SK-N-SH (cell line): ENCODE data around the gene RNASET2. TPM values are rescaled to one million over a fixed set of nuclear protein-coding genes. Genes with fewer than 3 reads are reported as not detected.

Experiments
- CTCF ChIA-PET: fragments of 300-600, 350-600 bp; formaldehyde crosslinking; extraction: SDS; loops from one replicate; lab custom pipeline; 2021; lab: Yijun Ruan, JAX
- POLR2A ChIA-PET: fragments of 350-600 bp; sonication (Branson Sonifier 250); formaldehyde crosslinking; extraction: SDS; loops from one replicate; lab custom pipeline; 2020; ENCODE audit warnings: antibody characterized with exemption, inconsistent platforms; lab: Yijun Ruan, JAX
- DNase-seq: peaks from one replicate; pipeline ENCODE4 v3.0.0; 2012
- H2AFZ ChIP-seq: fragments of 200-600 bp; sonication (generic); 2 replicates; pipeline ENCODE4 v1.8.1; 2016; ENCODE audit warnings: antibody characterized with exemption, mild to moderate bottlenecking, low read depth
- H3F3A ChIP-seq: fragments of 200-600 bp; sonication (generic); replicated peaks from 2 replicates; pipeline ENCODE3; 2016; ENCODE audit warnings: antibody characterized with exemption, mild to moderate bottlenecking; ENCODE audit not compliant: insufficient read depth
- H3K27ac ChIP-seq, 2 experiments: fragments of 200-500 bp in 1 of 2; fragments of 200-600 bp in 1 of 2; sonication (Bioruptor generic) in 1 of 2; sonication (generic), shearing (Covaris generic) in 1 of 2; 2 replicates each; pipeline versions ENCODE4 v1.5.1 to v1.6.1; 2014 to 2016; ENCODE audit warnings: low read depth in 2 of 2, inconsistent platforms in 1 of 2, low read length in 1 of 2, mild to moderate bottlenecking in 1 of 2, mixed read lengths in 1 of 2
- H3K27me3 ChIP-seq: fragments of 200-600 bp; sonication (generic), shearing (Covaris generic); 2 replicates; pipeline ENCODE4 v1.6.1; 2016; ENCODE audit warnings: mixed run types; ENCODE audit not compliant: insufficient read depth
- H3K36me3 ChIP-seq, 2 experiments: fragments of 200-500 bp in 1 of 2; fragments of 200-600 bp in 1 of 2; sonication (Bioruptor generic) in 1 of 2; sonication (generic) in 1 of 2; replicated peaks in 1 of 2; 2 replicates each; pipeline versions ENCODE3 to v1.5.1; 2014 to 2016; ENCODE audit warnings: low read length in 1 of 2, mild to moderate bottlenecking in 1 of 2; ENCODE audit not compliant: insufficient read depth in 2 of 2, control insufficient read depth in 1 of 2
- H3K4me1 ChIP-seq, 2 experiments: fragments of 200-500 bp in 1 of 2; fragments of 200-600 bp in 1 of 2; sonication (Bioruptor generic) in 1 of 2; sonication (generic), shearing (Covaris generic) in 1 of 2; 2 replicates each; pipeline versions ENCODE4 v1.5.1 to v1.6.1; 2014 to 2016; ENCODE audit warnings: low read depth in 1 of 2, low read length in 1 of 2, mixed run types in 1 of 2; ENCODE audit not compliant: insufficient read depth in 2 of 2, control insufficient read depth in 1 of 2
- H3K4me2 ChIP-seq: fragments of 200-600 bp; sonication (generic), shearing (Covaris generic); 2 replicates; pipeline ENCODE4 v1.6.1; 2017; ENCODE audit warnings: mixed run types
- H3K4me3 ChIP-seq, 2 experiments: fragments of 200-500 bp in 1 of 2; fragments of 200-600 bp in 1 of 2; sonication (Bioruptor generic) in 1 of 2; sonication (generic), shearing (Covaris generic) in 1 of 2; 2 replicates each; pipeline versions ENCODE4 v1.5.1 to v1.8.1; 2014 to 2016; ENCODE audit warnings: low read depth in 2 of 2, inconsistent platforms in 1 of 2, low read length in 1 of 2, mild to moderate bottlenecking in 1 of 2, mixed read lengths in 1 of 2, moderate library complexity in 1 of 2
- H3K79me2 ChIP-seq: fragments of 200-600 bp; sonication (generic); 2 replicates; pipeline ENCODE4 v1.8.1; 2017; ENCODE audit warnings: mild to moderate bottlenecking; ENCODE audit not compliant: insufficient read depth
- H3K9ac ChIP-seq: fragments of 200-600 bp; sonication (generic); 2 replicates; pipeline ENCODE4 v1.6.1; 2017; ENCODE audit warnings: mixed run types
- H3K9me2 ChIP-seq: fragments of 200-600 bp; sonication (generic); 2 replicates; pipeline ENCODE4 v1.6.1; 2017; ENCODE audit warnings: mixed run types
- H3K9me3 ChIP-seq: fragments of 200-600 bp; sonication (generic); 2 replicates; pipeline ENCODE4 v1.6.1; 2017; ENCODE audit warnings: mixed run types, mild to moderate bottlenecking, moderate library complexity
- H4K20me1 ChIP-seq: fragments of 200-600 bp; sonication (generic); 2 replicates; pipeline ENCODE4 v1.6.1; 2017; ENCODE audit warnings: mild to moderate bottlenecking, mixed run types; ENCODE audit not compliant: insufficient read depth
- CHD2 ChIP-seq: fragments of 150-350 bp; IDR thresholded peaks from 2 replicates; pipeline ENCODE4 v1.6.1; 2018; ENCODE audit warnings: low read length; ENCODE audit not compliant: partially characterized antibody
- EP300 ChIP-seq, 2 experiments: IDR thresholded peaks; 2 replicates each; pipeline versions ENCODE4 v1.4.0 to v1.6.1; 2012; ENCODE audit warnings: borderline replicate concordance in 1 of 2, low read depth in 1 of 2, low read length in 1 of 2
- EZH2phosphoT487 ChIP-seq: fragments of 200-600 bp; sonication (generic); IDR thresholded peaks from 2 replicates; pipeline ENCODE4 v1.6.1; 2017; ENCODE audit warnings: low read depth, mixed run types, mild to moderate bottlenecking, antibody characterized with exemption, moderate library complexity, borderline replicate concordance
- FOSL2 ChIP-seq: IDR thresholded peaks from 2 replicates; pipeline ENCODE4 v1.4.0; 2012; ENCODE audit warnings: low read depth, mild to moderate bottlenecking, moderate library complexity, borderline replicate concordance
- GABPA ChIP-seq: IDR thresholded peaks from 2 replicates; pipeline ENCODE4 v1.4.0; 2012; ENCODE audit warnings: low read depth, mild to moderate bottlenecking
- MEF2A ChIP-seq: IDR thresholded peaks from 2 replicates; pipeline ENCODE4 v1.4.0; 2012; ENCODE audit warnings: low read depth, borderline replicate concordance
- NFIC ChIP-seq: IDR thresholded peaks from 2 replicates; pipeline ENCODE4 v1.4.0; 2012; ENCODE audit warnings: borderline replicate concordance
- RAD21 ChIP-seq: IDR thresholded peaks from 2 replicates; pipeline ENCODE4 v1.6.1; 2012; ENCODE audit warnings: mild to moderate bottlenecking, low read length
- RXRA ChIP-seq: IDR thresholded peaks from 2 replicates; pipeline ENCODE4 v1.4.0; 2012; ENCODE audit warnings: low read depth, mild to moderate bottlenecking, borderline replicate concordance
- WGBS: methylation state at CpG from one replicate; pipeline ENCODE4 v1.1.6; 2017; ENCODE audit warnings: low lambda C conversion rate; 5-methylcytosine and 5-hydroxymethylcytosine counted together
- polyA plus RNA-seq, 3 experiments: library from polyadenylated mRNA; depleted of rRNA; stranded (reverse); fragments of >200 nt; gene quantifications; 2 replicates each; pipeline ENCODE4 v1.2.3, GENCODE V29; 2012
- TF ChIP-seq, protein P1 (sequence below): IDR thresholded peaks from 2 replicates; pipeline ENCODE4 v1.4.0; 2012; ENCODE audit warnings: low read depth, borderline replicate concordance
- TF ChIP-seq, protein P2 (sequence below): IDR thresholded peaks from 2 replicates; pipeline ENCODE4; 2012

The RNASET2 gene
- polyA plus RNA-seq, 1 of the 3 experiments (the other 2 are of a cell fraction): 59.2 TPM

DNA sequence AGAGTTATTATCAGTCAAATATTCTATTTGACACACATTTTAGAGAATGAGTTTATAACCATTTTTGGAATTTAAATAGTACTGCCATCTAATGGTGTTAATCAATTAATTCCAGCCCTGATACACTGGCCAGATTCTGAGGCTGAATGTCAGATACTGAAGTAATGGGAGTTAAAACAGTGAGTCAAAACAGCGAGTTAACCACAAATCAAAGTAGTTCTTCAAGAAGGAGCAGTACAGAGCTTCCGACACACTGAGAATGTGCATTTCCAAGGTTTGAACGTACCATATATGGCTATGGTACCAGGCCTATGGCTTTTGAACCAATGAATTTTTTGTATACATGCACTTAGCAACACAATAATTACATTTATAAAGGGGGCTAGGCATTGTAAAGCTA lies 31.6 kb upstream of the RNASET2 start:
- POLR2A ChIA-PET: no interaction called here

DNA sequence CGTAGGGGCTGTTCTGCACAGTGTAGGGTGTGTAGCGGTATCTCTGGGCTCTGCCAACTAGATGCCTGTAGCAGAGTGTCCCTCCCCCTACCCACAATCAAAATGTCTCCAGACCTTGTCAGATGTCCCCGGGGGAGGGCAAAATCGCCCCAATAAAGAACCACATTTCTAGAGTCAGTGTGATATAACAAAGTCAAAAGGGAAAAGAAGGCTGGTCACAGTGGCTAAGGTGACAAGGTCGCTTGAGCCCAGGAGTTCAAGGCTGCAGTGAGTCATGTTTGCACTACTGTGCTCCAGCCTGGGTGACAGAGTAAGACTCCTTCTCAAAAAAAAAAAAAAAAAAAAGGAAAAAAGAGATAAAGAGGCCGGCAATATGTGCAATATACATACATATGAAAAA lies 31.1 kb upstream of the RNASET2 start:
- 69% methylated on average over 6 of the region's 6 CpGs for WGBS
- H2AFZ ChIP-seq: no peak overlapping the region
- TF ChIP-seq EZH2phosphoT487 (no peak), GABPA (no peak), MEF2A (no peak), EP300 (IDR thresholded peaks at IDR 0.05; ENCODE audit: borderline replicate concordance in 1 of 2, low read depth in 1 of 2, low read length in 1 of 2) (no peak)
- TF ChIP-seq, protein P1, sequence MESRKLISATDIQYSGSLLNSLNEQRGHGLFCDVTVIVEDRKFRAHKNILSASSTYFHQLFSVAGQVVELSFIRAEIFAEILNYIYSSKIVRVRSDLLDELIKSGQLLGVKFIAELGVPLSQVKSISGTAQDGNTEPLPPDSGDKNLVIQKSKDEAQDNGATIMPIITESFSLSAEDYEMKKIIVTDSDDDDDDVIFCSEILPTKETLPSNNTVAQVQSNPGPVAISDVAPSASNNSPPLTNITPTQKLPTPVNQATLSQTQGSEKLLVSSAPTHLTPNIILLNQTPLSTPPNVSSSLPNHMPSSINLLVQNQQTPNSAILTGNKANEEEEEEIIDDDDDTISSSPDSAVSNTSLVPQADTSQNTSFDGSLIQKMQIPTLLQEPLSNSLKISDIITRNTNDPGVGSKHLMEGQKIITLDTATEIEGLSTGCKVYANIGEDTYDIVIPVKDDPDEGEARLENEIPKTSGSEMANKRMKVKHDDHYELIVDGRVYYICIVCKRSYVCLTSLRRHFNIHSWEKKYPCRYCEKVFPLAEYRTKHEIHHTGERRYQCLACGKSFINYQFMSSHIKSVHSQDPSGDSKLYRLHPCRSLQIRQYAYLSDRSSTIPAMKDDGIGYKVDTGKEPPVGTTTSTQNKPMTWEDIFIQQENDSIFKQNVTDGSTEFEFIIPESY: no peak
- TF ChIP-seq, all 33 proteins: peak for 0
- no peak for DNase-seq
- Histone ChIP-seq H3F3A (no peaks in the 10 kb centered on the region), H3K4me3 (no peak overlapping the region), H3K27ac (no peak overlapping the region), H3K9me3 (no peaks in the 10 kb centered on the region), H3K27me3 (no peaks in the 10 kb centered on the region), H3K79me2 (peaks cover 73% of the 10 kb centered on the region; the same call in 1 of the 2 replicates), H3K36me3 (peaks cover 0 to 12% of the 10 kb centered on the region in 2 experiments), H3K4me1 (peaks cover 0 to 9% of the 10 kb centered on the region in 2 experiments; a peak in 1 of 4 replicates), H3K9ac (no peak overlapping the region), H4K20me1 (no peaks in the 10 kb centered on the region), H3K4me2 (no peak overlapping the region), H3K9me2 (no peaks in the 10 kb centered on the region)
- ChIA-PET POLR2A (no interaction called here), CTCF (interaction anchor here (1.0 to 3.3 kb wide), 4 partner anchors 54 to 830 kb away, joined by 3 to 45 read pairs (median 4); no protein-coding TSS in a partner anchor)

More for the DNA sequence above, 31.6 kb upstream of the RNASET2 start:
- H4K20me1 ChIP-seq: no peaks in the 10 kb centered on the region
- no peak overlapping the region for H3K27ac ChIP-seq
- H3K9me2 ChIP-seq: no peaks in the 10 kb centered on the region
- H3K9ac ChIP-seq: no peak overlapping the region
- TF ChIP-seq EP300 (IDR thresholded peaks at IDR 0.05; ENCODE audit: borderline replicate concordance in 1 of 2, low read depth in 1 of 2, low read length in 1 of 2) (no peak), NFIC (no peak), RAD21 (no peak), FOSL2 (no peak), RXRA (no peak), CHD2 (no peak)
- TF ChIP-seq, protein P2, sequence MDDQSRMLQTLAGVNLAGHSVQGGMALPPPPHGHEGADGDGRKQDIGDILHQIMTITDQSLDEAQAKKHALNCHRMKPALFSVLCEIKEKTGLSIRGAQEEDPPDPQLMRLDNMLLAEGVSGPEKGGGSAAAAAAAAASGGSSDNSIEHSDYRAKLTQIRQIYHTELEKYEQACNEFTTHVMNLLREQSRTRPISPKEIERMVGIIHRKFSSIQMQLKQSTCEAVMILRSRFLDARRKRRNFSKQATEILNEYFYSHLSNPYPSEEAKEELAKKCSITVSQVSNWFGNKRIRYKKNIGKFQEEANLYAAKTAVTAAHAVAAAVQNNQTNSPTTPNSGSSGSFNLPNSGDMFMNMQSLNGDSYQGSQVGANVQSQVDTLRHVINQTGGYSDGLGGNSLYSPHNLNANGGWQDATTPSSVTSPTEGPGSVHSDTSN: no peak
- no peaks in the 10 kb centered on the region for H3F3A ChIP-seq
- H3K4me3 ChIP-seq: no peak overlapping the region
- H3K4me2 ChIP-seq: no peak overlapping the region
- WGBS: 79% methylated on average over 3 of the region's 3 CpGs
- H3K27me3 ChIP-seq: no peaks in the 10 kb centered on the region
- peaks cover 0 to 9% of the 10 kb centered on the region in 2 experiments; a peak in 1 of 4 replicates for H3K4me1 ChIP-seq
- H2AFZ ChIP-seq: no peak overlapping the region
- peaks cover 75% of the 10 kb centered on the region; the same call in 1 of the 2 replicates for H3K79me2 ChIP-seq
- no peak for DNase-seq
- CTCF ChIA-PET: interaction anchor here (1.1 to 3.3 kb wide), 8 partner anchors 17 to 831 kb away, joined by 3 to 45 read pairs (median 9); partner anchors contain the start of gene RNASET2
- peaks cover 3 to 7% of the 10 kb centered on the region in 2 experiments for H3K36me3 ChIP-seq
- no peaks in the 10 kb centered on the region for H3K9me3 ChIP-seq
